A549 (cell line): ENCODE results near the gene MRPL34. TPM values are rescaled to one million over a fixed set of nuclear protein-coding genes. Genes with fewer than 3 reads are reported as not detected.

ENCODE experiments used
- ATAC-seq, 2 experiments: fragments of 200-7000 bp in 1 of 2; fragments of >200 bp in 1 of 2; cut with Nextera tagmentation in 1 of 2; cut with Tn5 transposase in 1 of 2; 3 replicates each; pipeline versions ENCODE4 v1.8.0 to v1.9.1; 2018 to 2020; ENCODE audit warnings: mild to moderate bottlenecking in 1 of 2, moderate library complexity in 1 of 2
- CTCF ChIA-PET: fragments of 300-600 bp; sonication (Branson Sonifier 250); formaldehyde crosslinking; extraction: SDS; loops from one replicate; lab custom pipeline; 2021; ENCODE audit warnings: antibody characterized with exemption, inconsistent platforms; lab: Yijun Ruan, JAX
- POLR2A ChIA-PET: fragments of 350-600 bp; formaldehyde crosslinking; extraction: SDS; loops from one replicate; lab custom pipeline; 2021; ENCODE audit warnings: antibody characterized with exemption, inconsistent platforms; lab: Yijun Ruan, JAX
- DNase-seq, 2 experiments: peaks; one replicate each; pipeline versions ENCODE4 v3.0.0 to v3.0.0-alpha.2; 2011 to 2016; ENCODE audit warnings: low read depth in 1 of 2, low spot score in 1 of 2
- FAIRE-seq: peaks from 2 replicates; lab custom pipeline; 2011; peaks lifted over from hg19 to GRCh38; lab: Jason Lieb, UNC
- H3K27ac ChIP-seq, 2 experiments: fragments of >200 bp; sonication (Bioruptor Twin); formaldehyde crosslinking; 3 replicates each; pipeline ENCODE4 v1.5.1; 2016 to 2017
- H3K4me1 ChIP-seq: fragments of >200 bp; sonication (Bioruptor Twin); formaldehyde crosslinking; 3 replicates; pipeline ENCODE4 v1.6.1; 2016
- H3K4me2 ChIP-seq: fragments of >200 bp; sonication (Bioruptor Twin); formaldehyde crosslinking; 3 replicates; pipeline ENCODE4 v1.6.1; 2016
- H3K4me3 ChIP-seq: fragments of >200 bp; sonication (Bioruptor Twin); formaldehyde crosslinking; 3 replicates; pipeline ENCODE4 v1.5.1; 2016
- H3K9me3 ChIP-seq: fragments of >200 bp; sonication (Bioruptor Twin); formaldehyde crosslinking; 3 replicates; pipeline ENCODE4 v1.6.1; 2016
- ATOH8 ChIP-seq: fragments of 250-450 bp; sonication (Bioruptor Pico); IDR thresholded peaks from 2 replicates; pipeline ENCODE4 v1.5.0; 2020; ENCODE audit warnings: low read depth, mild to moderate bottlenecking, moderate library complexity
- BHLHE40 ChIP-seq: IDR thresholded peaks from 2 replicates; pipeline ENCODE4 v1.6.1; 2012; ENCODE audit warnings: low read depth, low read length, inconsistent platforms
- CHD4 ChIP-seq: fragments of 200-600 bp; sonication (generic); IDR thresholded peaks from 2 replicates; pipeline ENCODE4 v1.6.1; 2016; ENCODE audit warnings: antibody characterized with exemption, mild to moderate bottlenecking, borderline replicate concordance
- E2F6 ChIP-seq: IDR thresholded peaks from 2 replicates; pipeline ENCODE4 v1.6.1; 2012; ENCODE audit warnings: low read depth, borderline replicate concordance
- EHF ChIP-seq: fragments of 250-450 bp; sonication (Bioruptor Pico); IDR thresholded peaks from 2 replicates; pipeline ENCODE4 v1.5.0; 2020; ENCODE audit warnings: mild to moderate bottlenecking
- EHMT2 ChIP-seq: fragments of 200-600 bp; sonication (generic); IDR thresholded peaks from 2 replicates; pipeline ENCODE4 v1.6.1; 2016; ENCODE audit warnings: antibody characterized with exemption, low read depth, mild to moderate bottlenecking, moderate library complexity
- ESRRA ChIP-seq: fragments of 150-350 bp; IDR thresholded peaks from 2 replicates; pipeline ENCODE4 v1.6.1; 2014; ENCODE audit warnings: mild to moderate bottlenecking, low read length, borderline replicate concordance
- FOSL2 ChIP-seq, 2 experiments: fragments of 450-650 bp in 1 of 2; fragments of >200 bp in 1 of 2; sonication (Bioruptor Twin) in 1 of 2; formaldehyde crosslinking; IDR thresholded peaks; 2 replicates each; pipeline versions ENCODE4 v1.5.0 to v1.6.1; 2016 to 2020; ENCODE audit warnings: mild to moderate bottlenecking in 1 of 2, moderate library complexity in 1 of 2
- FOXS1 ChIP-seq: fragments of 250-450 bp; sonication (Bioruptor Pico); IDR thresholded peaks from 2 replicates; pipeline ENCODE4 v1.5.0; 2020; ENCODE audit warnings: mild to moderate bottlenecking, moderate library complexity
- HDAC2 ChIP-seq: fragments of 200-600 bp; sonication (generic); IDR thresholded peaks from 2 replicates; pipeline ENCODE4 v1.6.1; 2016
- HEYL ChIP-seq: fragments of 250-450 bp; sonication (Bioruptor Pico); IDR thresholded peaks from 2 replicates; pipeline ENCODE4 v1.8.0; 2021; ENCODE audit warnings: mild to moderate bottlenecking, moderate library complexity
- HOXB13 ChIP-seq: fragments of 250-450 bp; sonication (Bioruptor Pico); IDR thresholded peaks from 2 replicates; pipeline ENCODE4 v1.5.0; 2020; ENCODE audit warnings: low read depth, mild to moderate bottlenecking, moderate library complexity
- HOXB5 ChIP-seq: fragments of 250-450 bp; sonication (Bioruptor Pico); IDR thresholded peaks from 2 replicates; pipeline ENCODE4 v1.5.0; 2020; ENCODE audit warnings: mild to moderate bottlenecking, moderate library complexity
- JUN ChIP-seq, 2 experiments: fragments of >200 bp; sonication (Bioruptor Twin); formaldehyde crosslinking; IDR thresholded peaks; 2 replicates in 1 of 2; 3 replicates in 1 of 2; pipeline ENCODE4 v1.6.1; 2016 to 2017
- KDM5A ChIP-seq: fragments of 200-600 bp; sonication (generic); IDR thresholded peaks from 2 replicates; pipeline ENCODE4 v1.6.1; 2016; ENCODE audit warnings: antibody characterized with exemption, mild to moderate bottlenecking
- MAZ ChIP-seq: fragments of 150-350 bp; IDR thresholded peaks from 2 replicates; pipeline ENCODE4 v1.6.1; 2014; ENCODE audit warnings: antibody characterized with exemption, low read depth, low read length, borderline replicate concordance
- MYC ChIP-seq: IDR thresholded peaks from 2 replicates; pipeline ENCODE4 v1.6.1; 2012; ENCODE audit warnings: mild to moderate bottlenecking, inconsistent platforms, low read length, improper control_type of control experiment, borderline replicate concordance
- NFE2L2 ChIP-seq: fragments of 150-350 bp; conservative IDR thresholded peaks from 2 replicates; pipeline ENCODE4 v1.6.1; 2014; ENCODE audit warnings: low read length
- NPAS2 ChIP-seq: fragments of 250-450 bp; sonication (Bioruptor Pico); IDR thresholded peaks from 2 replicates; pipeline ENCODE4 v1.8.0; 2022; ENCODE audit warnings: mild to moderate bottlenecking, moderate library complexity, borderline replicate concordance
- NR3C1 ChIP-seq: fragments of >200 bp; sonication (Bioruptor Twin); formaldehyde crosslinking; IDR thresholded peaks from 3 replicates; pipeline ENCODE4 v1.6.1; 2017
- PBX3 ChIP-seq: IDR thresholded peaks from 2 replicates; pipeline ENCODE4 v1.6.1; 2012
- POLR2A ChIP-seq: IDR thresholded peaks from 2 replicates; pipeline ENCODE4 v1.6.1; 2012; ENCODE audit warnings: mild to moderate bottlenecking, low read length
- RAD21 ChIP-seq, 2 experiments: fragments of >200 bp in 1 of 2; sonication (Bioruptor Twin) in 1 of 2; formaldehyde crosslinking in 1 of 2; IDR thresholded peaks in 1 of 2; conservative IDR thresholded peaks in 1 of 2; 2 replicates in 1 of 2; 3 replicates in 1 of 2; pipeline ENCODE4 v1.6.1; 2012 to 2018; ENCODE audit warnings: inconsistent platforms in 1 of 2
- RFX5 ChIP-seq: fragments of 450-650 bp; IDR thresholded peaks from 2 replicates; pipeline ENCODE4 v1.7.1; 2014; ENCODE audit warnings: antibody characterized with exemption, mild to moderate bottlenecking, moderate library complexity
- SREBF2 ChIP-seq: fragments of 450-650 bp; IDR thresholded peaks from 2 replicates; pipeline ENCODE4 v1.6.1; 2014; ENCODE audit warnings: mild to moderate bottlenecking, moderate library complexity
- TFCP2L1 ChIP-seq: fragments of 250-450 bp; sonication (Bioruptor Pico); IDR thresholded peaks from 2 replicates; pipeline ENCODE4 v1.5.0; 2021; ENCODE audit warnings: mild to moderate bottlenecking
- ZC3H11A ChIP-seq: fragments of 450-650 bp; IDR thresholded peaks from 2 replicates; pipeline ENCODE4 v1.6.1; 2014; ENCODE audit warnings: antibody characterized with exemption, mild to moderate bottlenecking
- ZNF302 ChIP-seq: fragments of 250-450 bp; sonication (Bioruptor Pico); IDR thresholded peaks from 2 replicates; pipeline ENCODE4 v1.9.0; 2021; ENCODE audit warnings: inconsistent platforms, mild to moderate bottlenecking, moderate library complexity
- ZSCAN20 ChIP-seq: fragments of 250-450 bp; sonication (Bioruptor Pico); IDR thresholded peaks from 2 replicates; pipeline ENCODE4 v1.8.0; 2022; ENCODE audit warnings: mild to moderate bottlenecking, moderate library complexity
- WGBS: methylation state at CpG from one replicate; pipeline ENCODE4 v1.1.6; 2017; ENCODE audit errors: missing lambda C conversion rate; 5-methylcytosine and 5-hydroxymethylcytosine counted together
- polyA plus RNA-seq, 4 experiments: library from polyadenylated mRNA; depleted of rRNA in 3 of 4; stranded (reverse); fragments of >200 nt; fragmentation: RNase III in 1 of 4; extraction: RNeasy Plus Mini Kit Qiagen cat#74134 plus additional on column Dnase treatment in 1 of 4; gene quantifications; 2 replicates in 3 of 4; 3 replicates in 1 of 4; pipeline ENCODE4 v1.2.3, GENCODE V29; 2011 to 2017

The MRPL34 gene
- polyA plus RNA-seq, 2 of the 4 experiments (the other 2 are of a cell fraction), result 28.1 to 56.1 TPM

GRCh38 chr19:17266589-17266974, 39.1 kb upstream of the MRPL34 start:
- CTCF ChIA-PET, result interaction anchor here (0.6 to 1.9 kb wide), 3 partner anchors 16 to 239 kb away, joined by 3 to 8 read pairs (median 4); partner anchors contain the start of gene ANKLE1
- H3K4me1 ChIP-seq, result peaks cover 4% of the 10 kb centered on the region; the same call in 2 of the 3 replicates
- H3K27ac ChIP-seq, result peak overlapping the region in 1 of 2 experiments; percentile 42; a peak in 2 of 6 replicates

GRCh38 chr19:17266975-17267788, 38.5 kb upstream of the MRPL34 start, which contains the start of gene BABAM1:
Gene BABAM1 (plus strand): TSS chr19:17267443. CDS start chr19:17268807, 1,364 bp downstream.
- CTCF ChIA-PET, result interaction anchor here (0.6 to 1.9 kb wide), 4 partner anchors 15 to 240 kb away, joined by 3 to 8 read pairs (median 4); partner anchors contain the start of gene ANKLE1

More at GRCh38 chr19:17266589-17266974, 39.1 kb upstream of the MRPL34 start:
- no peak overlapping the region for H3K4me3 ChIP-seq
- no peak overlapping the region for H3K4me2 ChIP-seq
- FAIRE-seq (no peak), ATAC-seq (no peak)
- TF ChIP-seq ZNF302 (CRISPR knock-in tag) (no peak), RAD21 (conservative IDR thresholded peaks at IDR 0.05 in 1 of 2, IDR thresholded peaks at IDR 0.05 in 1 of 2) (no peak), SREBF2 (no peak), HEYL (CRISPR knock-in tag) (no peak), ESRRA (no peak), TFCP2L1 (no peak), HOXB13 (CRISPR knock-in tag) (no peak), RFX5 (no peak), BHLHE40 (no peak), CHD4 (no peak), EHMT2 (no peak), ATOH8 (CRISPR knock-in tag) (no peak), MYC (no peak), NFE2L2 (no peak), ZC3H11A (no peak), HDAC2 (no peak)
- TF ChIP-seq, all 56 proteins: peak for 0
- POLR2A ChIA-PET, result interaction anchor here (0.5 to 1.2 kb wide), 11 partner anchors 8 to 74 kb away, joined by 3 to 7 read pairs (median 3); partner anchors contain the start of genes DDA1, OCEL1 and USE1
- no peak for DNase-seq
- 93% methylated on average over 12 of the region's 12 CpGs for WGBS
- H3K9me3 ChIP-seq, result no peaks in the 10 kb centered on the region

More at GRCh38 chr19:17266975-17267788, 38.5 kb upstream of the MRPL34 start, which contains the start of gene BABAM1:
- ATAC-seq (peak; percentile 96 to 97), DNase-seq (peak; percentile 96 to 98), FAIRE-seq (no peak)
- H3K4me1 ChIP-seq, result peaks cover 4% of the 10 kb centered on the region; the same call in 2 of the 3 replicates
- POLR2A ChIA-PET, result interaction anchor here (0.5 to 1.2 kb wide), 13 partner anchors 8 to 75 kb away, joined by 3 to 7 read pairs (median 3); partner anchors contain the start of genes DDA1, OCEL1 and USE1
- H3K4me3 ChIP-seq, result peak within 1 kb of the TSS; percentile 80
- under 1% methylated on average over 22 of the region's 27 CpGs for WGBS
- peak within 1 kb of the TSS; percentile 93 for H3K4me2 ChIP-seq
- peak; percentile 72; the same call in 1 of the 2 replicates for TF ChIP-seq HDAC2
- TF ChIP-seq EHF (CRISPR knock-in tag), result peak; percentile 93
- TF ChIP-seq NR3C1, result no peak
- TF ChIP-seq EHMT2, result no peak
- 0 out of 2 replicates have a peak, but pooled peaks have one; percentile 46 for TF ChIP-seq RFX5
- no peak for TF ChIP-seq MAZ
- peak; percentile 59; the same call in 1 of the 2 replicates for TF ChIP-seq NPAS2 (CRISPR knock-in tag)
- TF ChIP-seq POLR2A, result peak; percentile 59
- TF ChIP-seq KDM5A, result peak; percentile 95
- peak; percentile 79 for TF ChIP-seq ZNF302 (CRISPR knock-in tag)
- peak; percentile 95 for TF ChIP-seq HOXB13 (CRISPR knock-in tag)
- TF ChIP-seq FOXS1 (CRISPR knock-in tag), result peak; percentile 92
- TF ChIP-seq PBX3, result peak; percentile 88
- TF ChIP-seq E2F6, result no peak
- TF ChIP-seq FOSL2 (IDR thresholded peaks at IDR 0.05), result no peak
- TF ChIP-seq FOSL2 (CRISPR knock-in tag; IDR thresholded peaks at IDR 0.05), result no peak
- peak; percentile 88 for TF ChIP-seq ATOH8 (CRISPR knock-in tag)
- TF ChIP-seq HEYL (CRISPR knock-in tag), result peak; percentile 88
- TF ChIP-seq JUN (IDR thresholded peaks at IDR 0.05), result peak in 1 of 2 experiments; percentile 49; a peak in 1 of 5 replicates
- peak; percentile 89; the same call in 1 of the 2 replicates for TF ChIP-seq ZSCAN20 (CRISPR knock-in tag)
- TF ChIP-seq HOXB5 (CRISPR knock-in tag), result peak; percentile 95
- H3K27ac ChIP-seq, result peak within 1 kb of the TSS; percentile 87 to 91
- no peaks in the 10 kb centered on the region for H3K9me3 ChIP-seq
